ENCODE measurements around the gene NCOA1. TPM values are rescaled to one million over a fixed set of nuclear protein-coding genes. Genes with fewer than 3 reads are reported as not detected.
"Not testable (repeated sequence)": the region's sequence is repeated elsewhere in the genome, so short reads cannot be mapped to it uniquely, and the experiment has no call there.

NCOA1 gene
- total RNA-seq, 1 experiment from 2014 or later, result 11.6 TPM

DNA sequence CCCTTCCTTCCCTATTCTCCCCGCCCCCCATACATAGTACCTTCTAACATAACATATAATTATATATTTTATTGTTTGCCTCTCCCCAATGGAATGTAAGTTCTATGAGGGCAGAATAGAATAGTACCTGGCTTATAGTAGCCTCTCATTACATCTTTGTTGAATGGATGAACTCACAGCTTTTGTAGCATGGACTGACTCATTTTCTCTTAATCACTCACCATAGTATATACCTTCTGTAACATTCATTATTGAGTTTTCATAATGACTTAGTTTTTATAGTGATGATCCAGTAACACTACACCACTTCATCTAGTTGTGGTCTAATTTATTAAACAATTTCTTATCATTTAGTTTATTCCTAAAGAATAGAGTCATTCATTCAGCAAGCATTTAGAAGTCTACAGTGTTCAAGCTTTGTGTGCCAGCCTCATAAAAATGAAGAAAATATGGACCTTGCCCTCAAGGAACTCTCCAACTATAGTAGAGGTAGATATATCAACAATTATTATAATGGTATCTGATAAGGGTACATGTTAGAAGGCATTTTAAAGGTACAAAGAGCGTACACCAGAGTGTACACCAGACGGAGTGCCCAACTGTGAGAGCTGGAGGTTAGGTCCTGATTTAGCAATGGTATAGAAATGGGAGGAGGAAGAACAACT lies 31.1 kb downstream of the NCOA1 start:
- Histone ChIP-seq H4K20me1 (ENCODE audit: insufficient read depth) (no peaks in the 10 kb centered on the region), H3K36me3 (ENCODE audit: low read depth) (no peaks in the 10 kb centered on the region), H3K27ac (no peak overlapping the region), H3K4me3 (no peak overlapping the region), H3K9me3 (ENCODE audit: insufficient read depth, low read depth) (no peaks in the 10 kb centered on the region), H3K79me2 (ENCODE audit: low read depth) (no peaks in the 10 kb centered on the region), H2AFZ (no peak overlapping the region), H3K9me2 (ENCODE audit: insufficient read depth) (no peaks in the 10 kb centered on the region), H3K27me3 (ENCODE audit: insufficient read depth, low read depth) (no peaks in the 10 kb centered on the region), H3K4me2 (no peak overlapping the region), H3K4me1 (replicated peaks; ENCODE audit: insufficient read depth) (no peaks in the 10 kb centered on the region), H3F3A (ENCODE audit: insufficient read depth, low read depth) (no peaks in the 10 kb centered on the region)
- intact Hi-C loops (cut with micrococcal nuclease; ENCODE audit: unreplicated experiment), result no loop called here
- BruUV-seq (replicated peaks), result no TSS peak
- DNase-seq, result no peak
- ChIA-PET POLR2A (ENCODE audit: unreplicated experiment) (no interaction called here), CTCF (no interaction called here)
- TF ChIP-seq EZH2 (IDR thresholded peaks at IDR 0.05; ENCODE audit: low read depth), result no peak
- TF ChIP-seq, protein P1, sequence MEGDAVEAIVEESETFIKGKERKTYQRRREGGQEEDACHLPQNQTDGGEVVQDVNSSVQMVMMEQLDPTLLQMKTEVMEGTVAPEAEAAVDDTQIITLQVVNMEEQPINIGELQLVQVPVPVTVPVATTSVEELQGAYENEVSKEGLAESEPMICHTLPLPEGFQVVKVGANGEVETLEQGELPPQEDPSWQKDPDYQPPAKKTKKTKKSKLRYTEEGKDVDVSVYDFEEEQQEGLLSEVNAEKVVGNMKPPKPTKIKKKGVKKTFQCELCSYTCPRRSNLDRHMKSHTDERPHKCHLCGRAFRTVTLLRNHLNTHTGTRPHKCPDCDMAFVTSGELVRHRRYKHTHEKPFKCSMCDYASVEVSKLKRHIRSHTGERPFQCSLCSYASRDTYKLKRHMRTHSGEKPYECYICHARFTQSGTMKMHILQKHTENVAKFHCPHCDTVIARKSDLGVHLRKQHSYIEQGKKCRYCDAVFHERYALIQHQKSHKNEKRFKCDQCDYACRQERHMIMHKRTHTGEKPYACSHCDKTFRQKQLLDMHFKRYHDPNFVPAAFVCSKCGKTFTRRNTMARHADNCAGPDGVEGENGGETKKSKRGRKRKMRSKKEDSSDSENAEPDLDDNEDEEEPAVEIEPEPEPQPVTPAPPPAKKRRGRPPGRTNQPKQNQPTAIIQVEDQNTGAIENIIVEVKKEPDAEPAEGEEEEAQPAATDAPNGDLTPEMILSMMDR (conservative IDR thresholded peaks at IDR 0.05), result no peak

- H3K36me3 ChIP-seq (ENCODE audit: low read depth), result no peaks in the 10 kb centered on the region
- no peak overlapping the region for H3K4me3 ChIP-seq
- H2AFZ ChIP-seq, result no peak overlapping the region
- no peaks in the 10 kb centered on the region for H3K4me1 ChIP-seq (replicated peaks; ENCODE audit: insufficient read depth)
- no TSS peak for BruUV-seq (replicated peaks)
- peaks cover 5% of the 10 kb centered on the region; the same call in 1 of the 2 replicates for H3K9me3 ChIP-seq (ENCODE audit: insufficient read depth, low read depth)
- no peaks in the 10 kb centered on the region for H3K79me2 ChIP-seq (ENCODE audit: low read depth)
- TF ChIP-seq, protein P1 (conservative IDR thresholded peaks at IDR 0.05), result no peak
- TF ChIP-seq EZH2 (IDR thresholded peaks at IDR 0.05; ENCODE audit: low read depth), result no peak
- H3K4me2 ChIP-seq, result no peak overlapping the region
- H3K27ac ChIP-seq, result no peak overlapping the region
- no peaks in the 10 kb centered on the region for H3K27me3 ChIP-seq (ENCODE audit: insufficient read depth, low read depth)
- intact Hi-C loops (cut with micrococcal nuclease; ENCODE audit: unreplicated experiment), result no loop called here
- CTCF ChIA-PET, result no interaction called here
- no peak for DNase-seq
- no peaks in the 10 kb centered on the region for H3K9me2 ChIP-seq (ENCODE audit: insufficient read depth)
- POLR2A ChIA-PET (ENCODE audit: unreplicated experiment), result no interaction called here
- H4K20me1 ChIP-seq (ENCODE audit: insufficient read depth), result no peaks in the 10 kb centered on the region
- H3F3A ChIP-seq (ENCODE audit: insufficient read depth, low read depth), result no peaks in the 10 kb centered on the region
Observed at GRCh38 chr2:24527536-24527935, 36.5 kb downstream of the NCOA1 start.

- no peak for TF ChIP-seq EZH2 (IDR thresholded peaks at IDR 0.05; ENCODE audit: low read depth)
- TF ChIP-seq, protein P1 (conservative IDR thresholded peaks at IDR 0.05), result no peak
- Histone ChIP-seq H3K4me1 (replicated peaks; ENCODE audit: insufficient read depth) (no peaks in the 10 kb centered on the region), H3K4me2 (no peak overlapping the region), H3K27ac (no peak overlapping the region), H3K36me3 (ENCODE audit: low read depth) (no peaks in the 10 kb centered on the region), H3K79me2 (ENCODE audit: low read depth) (no peaks in the 10 kb centered on the region), H3K27me3 (ENCODE audit: insufficient read depth, low read depth) (no peaks in the 10 kb centered on the region), H3F3A (ENCODE audit: insufficient read depth, low read depth) (no peaks in the 10 kb centered on the region), H2AFZ (no peak overlapping the region), H4K20me1 (ENCODE audit: insufficient read depth) (no peaks in the 10 kb centered on the region), H3K9me2 (ENCODE audit: insufficient read depth) (no peaks in the 10 kb centered on the region), H3K9me3 (ENCODE audit: insufficient read depth, low read depth) (peaks cover 5% of the 10 kb centered on the region; the same call in 1 of the 2 replicates), H3K4me3 (no peak overlapping the region)
- POLR2A ChIA-PET (ENCODE audit: unreplicated experiment), result no interaction called here
- no peak for DNase-seq
- BruUV-seq (replicated peaks), result no TSS peak
- CTCF ChIA-PET, result no interaction called here
- intact Hi-C loops (cut with micrococcal nuclease; ENCODE audit: unreplicated experiment), result no loop called here
Observed at GRCh38 chr2:24530796-24531195, 39.7 kb downstream of the NCOA1 start.

- H2AFZ ChIP-seq; H3K4me3 ChIP-seq; H3K79me2 ChIP-seq (ENCODE audit: low read depth); H3K9me2 ChIP-seq (ENCODE audit: insufficient read depth); H3K4me2 ChIP-seq; H4K20me1 ChIP-seq (ENCODE audit: insufficient read depth); H3K4me1 ChIP-seq (replicated peaks; ENCODE audit: insufficient read depth); H3K36me3 ChIP-seq (ENCODE audit: low read depth); POLR2A ChIA-PET (ENCODE audit: unreplicated experiment); H3F3A ChIP-seq (ENCODE audit: insufficient read depth, low read depth); H3K27ac ChIP-seq; CTCF ChIA-PET; H3K9me3 ChIP-seq (ENCODE audit: insufficient read depth, low read depth); H3K27me3 ChIP-seq (ENCODE audit: insufficient read depth, low read depth); DNase-seq; intact Hi-C loops (cut with micrococcal nuclease; ENCODE audit: unreplicated experiment); BruUV-seq (replicated peaks): not testable (repeated sequence)
Observed at GRCh38 chr2:24531610-24532009, 40.6 kb downstream of the NCOA1 start.

DNA sequence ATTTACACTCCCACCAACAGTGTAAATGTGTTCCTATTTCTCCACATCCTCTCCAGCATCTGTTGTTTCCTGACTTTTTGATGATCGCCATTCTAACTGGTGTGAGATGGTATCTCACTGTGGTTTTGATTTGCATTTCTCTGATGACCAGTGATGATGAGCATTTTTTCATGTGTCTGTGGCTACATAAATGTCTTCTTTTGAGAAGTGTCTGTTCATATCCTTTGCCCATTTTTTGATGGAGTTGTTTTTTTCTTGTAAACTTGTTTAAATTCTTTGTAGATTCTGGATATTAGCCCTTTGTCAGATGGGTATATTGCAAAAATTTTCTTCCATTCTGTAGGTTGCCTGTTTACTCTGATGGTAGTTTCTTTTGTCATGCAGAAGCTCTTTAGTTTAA lies 41.0 kb downstream of the NCOA1 start:
- H3K9me3 ChIP-seq (ENCODE audit: insufficient read depth, low read depth); H3K4me2 ChIP-seq; BruUV-seq (replicated peaks); H3K36me3 ChIP-seq (ENCODE audit: low read depth); intact Hi-C loops (cut with micrococcal nuclease; ENCODE audit: unreplicated experiment); H2AFZ ChIP-seq; H4K20me1 ChIP-seq (ENCODE audit: insufficient read depth); DNase-seq; H3K9me2 ChIP-seq (ENCODE audit: insufficient read depth); H3K79me2 ChIP-seq (ENCODE audit: low read depth); H3K4me1 ChIP-seq (replicated peaks; ENCODE audit: insufficient read depth); H3K4me3 ChIP-seq; CTCF ChIA-PET; H3K27me3 ChIP-seq (ENCODE audit: insufficient read depth, low read depth); H3F3A ChIP-seq (ENCODE audit: insufficient read depth, low read depth); POLR2A ChIA-PET (ENCODE audit: unreplicated experiment); H3K27ac ChIP-seq: not testable (repeated sequence)
